ENCODE data around the gene TMEM108.

DNA sequence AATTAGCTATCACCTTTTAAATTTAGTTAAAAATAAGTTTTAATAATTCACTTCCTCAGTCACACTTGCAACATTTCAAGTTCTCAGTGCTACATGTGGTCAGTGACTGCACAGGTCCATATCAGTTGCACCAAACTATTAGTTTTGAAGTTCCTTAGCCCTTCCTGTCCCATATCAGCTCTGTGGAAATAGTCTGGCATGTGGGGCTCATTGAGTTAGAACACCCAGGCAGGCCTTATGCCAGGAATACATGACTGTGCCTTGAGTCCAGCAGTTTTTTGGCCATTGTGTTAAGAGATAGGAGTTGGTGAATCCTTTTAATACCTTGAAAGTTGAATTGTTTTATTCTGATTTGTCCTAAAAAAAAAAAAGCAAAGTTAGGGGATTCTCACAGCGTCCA is 207.9 kb downstream of the TMEM108 start:
- TF ChIP-seq, protein P1, sequence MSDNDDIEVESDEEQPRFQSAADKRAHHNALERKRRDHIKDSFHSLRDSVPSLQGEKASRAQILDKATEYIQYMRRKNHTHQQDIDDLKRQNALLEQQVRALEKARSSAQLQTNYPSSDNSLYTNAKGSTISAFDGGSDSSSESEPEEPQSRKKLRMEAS (IDR thresholded peaks at IDR 0.05; ENCODE audit: low read depth, low read length) = no peak
- TF ChIP-seq, protein P2, sequence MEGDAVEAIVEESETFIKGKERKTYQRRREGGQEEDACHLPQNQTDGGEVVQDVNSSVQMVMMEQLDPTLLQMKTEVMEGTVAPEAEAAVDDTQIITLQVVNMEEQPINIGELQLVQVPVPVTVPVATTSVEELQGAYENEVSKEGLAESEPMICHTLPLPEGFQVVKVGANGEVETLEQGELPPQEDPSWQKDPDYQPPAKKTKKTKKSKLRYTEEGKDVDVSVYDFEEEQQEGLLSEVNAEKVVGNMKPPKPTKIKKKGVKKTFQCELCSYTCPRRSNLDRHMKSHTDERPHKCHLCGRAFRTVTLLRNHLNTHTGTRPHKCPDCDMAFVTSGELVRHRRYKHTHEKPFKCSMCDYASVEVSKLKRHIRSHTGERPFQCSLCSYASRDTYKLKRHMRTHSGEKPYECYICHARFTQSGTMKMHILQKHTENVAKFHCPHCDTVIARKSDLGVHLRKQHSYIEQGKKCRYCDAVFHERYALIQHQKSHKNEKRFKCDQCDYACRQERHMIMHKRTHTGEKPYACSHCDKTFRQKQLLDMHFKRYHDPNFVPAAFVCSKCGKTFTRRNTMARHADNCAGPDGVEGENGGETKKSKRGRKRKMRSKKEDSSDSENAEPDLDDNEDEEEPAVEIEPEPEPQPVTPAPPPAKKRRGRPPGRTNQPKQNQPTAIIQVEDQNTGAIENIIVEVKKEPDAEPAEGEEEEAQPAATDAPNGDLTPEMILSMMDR (IDR thresholded peaks at IDR 0.05; ENCODE audit: low read depth, low read length) = no peak
- no peak for TF ChIP-seq POLR2A (IDR thresholded peaks at IDR 0.05; ENCODE audit: extremely low read depth, insufficient read length)

Measured in NB4 (cell line).